Mesothelial cell of epicardium (in vitro differentiated cells): ENCODE measurements around the gene ACTRT2. TPM values are rescaled to one million over a fixed set of nuclear protein-coding genes. Genes with fewer than 3 reads are reported as not detected.

Source experiments
- DNase-seq, 2 experiments: peaks; one replicate each; pipeline ENCODE4 v3.0.0; 2021; ENCODE audit warnings: low spot score in 2 of 2; ENCODE audit not compliant: unreplicated experiment in 2 of 2
- H3K27ac Mint-ChIP-seq: 2 replicates; pipeline ENCODE4 v1.8.0; 2021; ENCODE audit warnings: mixed read lengths
- H3K27me3 Mint-ChIP-seq: 2 replicates; pipeline ENCODE4 v1.8.0; 2021; ENCODE audit warnings: low read depth, mixed read lengths
- H3K36me3 Mint-ChIP-seq: 2 replicates; pipeline ENCODE4 v1.8.0; 2021; ENCODE audit warnings: mixed read lengths
- H3K4me1 Mint-ChIP-seq: 2 replicates; pipeline ENCODE4 v1.8.0; 2021; ENCODE audit warnings: mixed read lengths
- H3K4me3 Mint-ChIP-seq: 2 replicates; pipeline ENCODE4 v1.8.0; 2021; ENCODE audit warnings: mild to moderate bottlenecking, moderate library complexity, mixed read lengths
- H3K9me3 Mint-ChIP-seq: 2 replicates; pipeline ENCODE4 v1.8.0; 2021; ENCODE audit warnings: mixed read lengths
- CTCF ChIP-seq: fragments of 200-600 bp; sonication (generic); IDR thresholded peaks from one replicate; pipeline ENCODE4 v1.5.0; 2021; ENCODE audit warnings: antibody characterized with exemption; ENCODE audit not compliant: unreplicated experiment
- total RNA-seq: library from RNA; stranded (reverse); gene quantifications from 3 replicates; pipeline ENCODE4 v1.2.1, GENCODE V29; 2021

ACTRT2 gene
- total RNA-seq, 1 donor from 2014 or later: not detected

GRCh38 chr1:3040004-3040403 lies 18.7 kb downstream of the ACTRT2 start:
- Mint-ChIP-seq H3K36me3 (no peaks in the 10 kb centered on the region), H3K9me3 (no peaks in the 10 kb centered on the region), H3K4me1 (no peaks in the 10 kb centered on the region), H3K27me3 (peaks cover 26% of the 10 kb centered on the region), H3K27ac (no peak overlapping the region), H3K4me3 (no peak overlapping the region)
- peak in 1 of 2 experiments; percentile 2 for DNase-seq
- TF ChIP-seq CTCF: no peak

GRCh38 chr1:3042481-3042880 lies 21.2 kb downstream of the ACTRT2 start:
- peaks cover 13% of the 10 kb centered on the region for H3K9me3 Mint-ChIP-seq
- DNase-seq: peak in 1 of 2 experiments; percentile 26
- H3K4me1 Mint-ChIP-seq: no peaks in the 10 kb centered on the region

GRCh38 chr1:3049164-3049563 lies 27.9 kb downstream of the ACTRT2 start:
- Mint-ChIP-seq H3K4me1 (no peaks in the 10 kb centered on the region), H3K36me3 (no peaks in the 10 kb centered on the region), H3K27me3 (peaks cover 48% of the 10 kb centered on the region), H3K27ac (no peak overlapping the region), H3K4me3 (no peak overlapping the region), H3K9me3 (peaks cover 22% of the 10 kb centered on the region)
- DNase-seq: peak in 1 of 2 experiments; percentile 25
- no peak for TF ChIP-seq CTCF

More at GRCh38 chr1:3042481-3042880, 21.2 kb downstream of the ACTRT2 start:
- no peak overlapping the region for H3K4me3 Mint-ChIP-seq
- H3K27ac Mint-ChIP-seq: no peak overlapping the region
- H3K36me3 Mint-ChIP-seq: no peaks in the 10 kb centered on the region
- no peak for TF ChIP-seq CTCF
- H3K27me3 Mint-ChIP-seq: peaks cover 26% of the 10 kb centered on the region

- H3K4me3 Mint-ChIP-seq: no peak overlapping the region
- no peaks in the 10 kb centered on the region for H3K36me3 Mint-ChIP-seq
- no peaks in the 10 kb centered on the region for H3K4me1 Mint-ChIP-seq
- H3K27ac Mint-ChIP-seq: no peak overlapping the region
- peaks cover 50% of the 10 kb centered on the region for H3K27me3 Mint-ChIP-seq
- peak in 1 of 2 experiments; percentile 13 for DNase-seq
- peaks cover 22% of the 10 kb centered on the region for H3K9me3 Mint-ChIP-seq
- no peak for TF ChIP-seq CTCF
Measured at GRCh38 chr1:3049905-3050304, 28.6 kb downstream of the ACTRT2 start.

- no peaks in the 10 kb centered on the region for H3K4me1 Mint-ChIP-seq
- no peak overlapping the region for H3K27ac Mint-ChIP-seq
- no peak for TF ChIP-seq CTCF
- no peaks in the 10 kb centered on the region for H3K36me3 Mint-ChIP-seq
- H3K4me3 Mint-ChIP-seq: no peak overlapping the region
- no peak for DNase-seq
- peaks cover 21% of the 10 kb centered on the region for H3K9me3 Mint-ChIP-seq
- H3K27me3 Mint-ChIP-seq: peaks cover 56% of the 10 kb centered on the region
Measured at GRCh38 chr1:3050603-3051002, 29.3 kb downstream of the ACTRT2 start.
